GM06990 (cell line): Measurements from ENCODE around the gene PGM5.
A peak's percentile ranks its signal among the peaks of the same experiment; 100 is the strongest.

ENCODE experiments used
- DNase-seq: peaks from one replicate; pipeline ENCODE4 v3.0.0-alpha.2; 2011; ENCODE audit not compliant: insufficient read length; ENCODE audit errors: extremely low read depth
- H3K27me3 ChIP-seq: replicated peaks from 2 replicates; pipeline ENCODE4 v1.6.0; 2011; ENCODE audit warnings: low read length; ENCODE audit not compliant: control insufficient read depth, insufficient read depth
- H3K36me3 ChIP-seq: 2 replicates; pipeline ENCODE4 v1.5.1; 2011; ENCODE audit warnings: low read length; ENCODE audit not compliant: control insufficient read depth, insufficient read depth
- H3K4me3 ChIP-seq: replicated peaks from 2 replicates; pipeline ENCODE4 v1.5.1; 2011; ENCODE audit warnings: low read depth, mild to moderate bottlenecking, control low read depth, low read length
- CTCF ChIP-seq: IDR thresholded peaks from 2 replicates; pipeline ENCODE4 v1.5.1; 2011; ENCODE audit warnings: low read length, control low read depth, mild to moderate bottlenecking, inconsistent platforms; ENCODE audit not compliant: insufficient read depth, poor library complexity, severe bottlenecking

Gene PGM5

GRCh38 chr9:68500457-68501381 is 144.3 kb downstream of the PGM5 start:
- DNase-seq = no peak

GRCh38 chr9:68502279-68502678 is 145.9 kb downstream of the PGM5 start:
- no peak for TF ChIP-seq CTCF
- Histone ChIP-seq H3K4me3 (no peak overlapping the region), H3K27me3 (no peaks in the 10 kb centered on the region), H3K36me3 (no peaks in the 10 kb centered on the region)
- no peak for DNase-seq

More at GRCh38 chr9:68500457-68501381, 144.3 kb downstream of the PGM5 start:
- TF ChIP-seq CTCF = no peak
- Histone ChIP-seq H3K27me3 (no peaks in the 10 kb centered on the region), H3K36me3 (no peaks in the 10 kb centered on the region), H3K4me3 (no peak overlapping the region)

DNA sequence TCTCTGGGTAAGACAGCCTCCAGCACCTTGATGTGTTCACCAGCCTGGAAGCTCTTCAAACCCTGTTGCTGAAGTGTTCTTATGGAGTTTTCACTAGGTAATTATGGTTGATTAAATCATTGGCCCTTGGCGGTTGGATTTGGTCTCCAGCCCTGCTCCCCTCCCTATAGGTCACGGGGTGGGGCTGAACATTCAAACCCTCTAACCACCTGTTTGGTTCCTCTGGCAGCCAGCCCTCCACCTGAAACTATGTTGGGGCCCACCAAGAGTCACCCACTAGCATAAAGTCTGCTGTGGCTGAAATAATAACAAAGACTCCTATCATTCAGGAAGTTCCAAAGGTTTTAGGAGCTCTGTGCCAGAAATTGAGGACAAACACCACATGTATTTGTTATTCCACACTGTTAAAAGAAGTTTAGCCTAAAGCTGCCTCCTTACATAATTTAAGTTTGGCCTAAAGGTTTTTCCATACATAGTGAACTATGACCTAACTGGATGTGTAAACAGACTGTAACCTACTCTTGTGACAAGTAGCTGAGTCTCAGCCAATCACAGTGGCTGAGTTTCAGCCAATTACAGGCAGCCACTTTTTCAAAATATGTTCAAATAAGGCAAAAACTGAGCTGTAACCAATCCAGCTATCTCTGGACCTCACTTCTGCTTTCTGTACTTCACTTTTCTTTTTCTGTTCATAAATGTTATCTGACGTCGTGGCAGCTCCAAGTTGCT is 149.4 kb downstream of the PGM5 start:
- TF ChIP-seq CTCF = no peak
- no peak for DNase-seq
- H3K27me3 ChIP-seq = no peaks in the 10 kb centered on the region; the same call in 1 of the 2 replicates
- no peaks in the 10 kb centered on the region for H3K36me3 ChIP-seq
- no peak overlapping the region for H3K4me3 ChIP-seq

- TF ChIP-seq CTCF = no peak
- H3K4me3 ChIP-seq = no peak overlapping the region
- no peaks in the 10 kb centered on the region for H3K36me3 ChIP-seq
- DNase-seq = no peak
- no peaks in the 10 kb centered on the region; the same call in 1 of the 2 replicates for H3K27me3 ChIP-seq
Observed at GRCh38 chr9:68506551-68506950, 150.1 kb downstream of the PGM5 start.

GRCh38 chr9:68507130-68507805 is 150.9 kb downstream of the PGM5 start:
- no peak for DNase-seq
- H3K36me3 ChIP-seq = no peaks in the 10 kb centered on the region
- H3K27me3 ChIP-seq = no peaks in the 10 kb centered on the region; the same call in 1 of the 2 replicates
- TF ChIP-seq CTCF = peak; percentile 55
- no peak overlapping the region for H3K4me3 ChIP-seq
